GM19043 (cell line): ENCODE data around the gene HS6ST1.
"Not testable (repeated sequence)": the region's sequence is repeated elsewhere in the genome, so short reads cannot be mapped to it uniquely, and the experiment has no call there.

ENCODE experiments used
- ATAC-seq: cut with Tn5 transposase; IDR thresholded peaks from one replicate; pipeline ENCODE4 v1.9.1; 2021; ENCODE audit warnings: low read depth; ENCODE audit not compliant: unreplicated experiment

Gene HS6ST1

DNA sequence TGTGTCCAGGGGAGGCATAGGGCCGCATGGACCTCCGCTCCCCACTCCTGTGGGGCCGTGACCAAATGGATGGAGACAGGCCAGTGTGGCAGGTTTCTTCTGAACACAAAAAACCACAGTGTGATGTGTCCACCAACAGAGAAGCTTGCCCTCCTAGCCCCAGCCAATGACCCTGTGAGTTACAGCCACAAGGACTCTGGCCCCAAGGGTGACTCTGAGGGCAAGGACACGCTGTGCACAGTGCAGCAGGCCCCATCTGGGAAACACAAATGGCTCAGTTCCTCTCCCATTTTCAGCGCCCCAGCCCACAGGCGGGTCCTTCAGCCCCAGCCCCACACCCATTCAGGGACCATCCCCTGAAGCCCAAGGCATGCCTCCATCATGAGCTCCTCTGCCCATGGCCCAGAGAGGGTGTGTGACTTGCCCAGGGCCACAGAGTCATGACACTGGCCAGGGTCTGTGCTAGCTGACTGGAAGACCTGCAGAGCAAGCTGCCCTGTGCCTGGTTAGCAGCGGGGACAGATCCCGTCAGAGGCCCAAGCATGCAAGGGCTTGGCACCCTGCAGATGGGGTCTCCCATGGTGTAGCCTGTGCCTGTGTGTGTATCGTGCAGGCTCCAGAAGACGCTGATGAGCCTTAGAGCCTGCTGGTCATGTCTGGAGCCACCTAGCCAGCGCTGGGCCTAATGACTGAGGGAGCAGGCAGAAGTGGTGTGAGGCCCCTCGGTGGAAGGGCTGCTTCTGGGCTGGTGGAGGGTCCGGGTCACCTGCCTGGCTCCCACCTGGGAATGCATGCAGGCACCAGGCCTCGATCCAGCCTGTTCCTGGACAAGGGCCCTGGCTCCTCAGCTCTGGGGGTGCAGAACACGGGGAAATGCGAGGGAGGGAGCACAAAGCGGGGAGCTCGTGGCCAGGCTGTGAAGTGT is 47.7 kb downstream of the HS6ST1 start:
- no peak for ATAC-seq

DNA sequence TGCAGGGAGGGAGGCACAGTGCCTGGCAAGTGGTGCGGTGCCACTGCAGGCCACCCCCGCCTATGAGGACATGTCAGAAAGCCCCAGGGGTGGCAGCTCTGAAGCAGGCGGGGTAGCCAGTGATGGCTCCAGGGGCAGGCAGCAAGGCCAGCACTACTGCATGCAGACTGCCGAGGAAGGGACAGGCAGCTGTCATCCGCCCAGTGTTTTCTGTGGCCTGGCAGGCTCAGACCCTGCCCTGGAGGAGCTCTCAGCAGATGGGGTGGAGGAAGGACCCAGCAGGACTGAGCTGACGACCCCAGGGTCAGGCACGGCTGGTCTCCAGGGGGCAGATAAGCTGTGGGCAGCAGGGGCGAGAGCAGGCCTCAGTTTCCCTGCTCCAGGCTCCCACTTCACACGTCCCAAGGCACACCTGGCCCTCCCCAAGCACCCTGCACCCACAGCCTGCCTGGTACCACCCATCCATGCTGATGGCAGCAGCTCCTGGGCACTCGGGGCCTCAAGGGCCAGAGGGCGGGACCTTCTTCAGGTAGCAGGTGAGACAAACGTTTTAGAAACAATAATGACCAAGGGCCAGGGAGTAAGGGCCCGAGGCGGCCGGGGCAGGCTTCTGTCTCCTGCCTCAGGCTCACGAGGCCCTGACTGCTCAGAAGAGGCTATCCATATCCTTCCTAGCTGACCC is 48.5 kb downstream of the HS6ST1 start:
- no peak for ATAC-seq

DNA sequence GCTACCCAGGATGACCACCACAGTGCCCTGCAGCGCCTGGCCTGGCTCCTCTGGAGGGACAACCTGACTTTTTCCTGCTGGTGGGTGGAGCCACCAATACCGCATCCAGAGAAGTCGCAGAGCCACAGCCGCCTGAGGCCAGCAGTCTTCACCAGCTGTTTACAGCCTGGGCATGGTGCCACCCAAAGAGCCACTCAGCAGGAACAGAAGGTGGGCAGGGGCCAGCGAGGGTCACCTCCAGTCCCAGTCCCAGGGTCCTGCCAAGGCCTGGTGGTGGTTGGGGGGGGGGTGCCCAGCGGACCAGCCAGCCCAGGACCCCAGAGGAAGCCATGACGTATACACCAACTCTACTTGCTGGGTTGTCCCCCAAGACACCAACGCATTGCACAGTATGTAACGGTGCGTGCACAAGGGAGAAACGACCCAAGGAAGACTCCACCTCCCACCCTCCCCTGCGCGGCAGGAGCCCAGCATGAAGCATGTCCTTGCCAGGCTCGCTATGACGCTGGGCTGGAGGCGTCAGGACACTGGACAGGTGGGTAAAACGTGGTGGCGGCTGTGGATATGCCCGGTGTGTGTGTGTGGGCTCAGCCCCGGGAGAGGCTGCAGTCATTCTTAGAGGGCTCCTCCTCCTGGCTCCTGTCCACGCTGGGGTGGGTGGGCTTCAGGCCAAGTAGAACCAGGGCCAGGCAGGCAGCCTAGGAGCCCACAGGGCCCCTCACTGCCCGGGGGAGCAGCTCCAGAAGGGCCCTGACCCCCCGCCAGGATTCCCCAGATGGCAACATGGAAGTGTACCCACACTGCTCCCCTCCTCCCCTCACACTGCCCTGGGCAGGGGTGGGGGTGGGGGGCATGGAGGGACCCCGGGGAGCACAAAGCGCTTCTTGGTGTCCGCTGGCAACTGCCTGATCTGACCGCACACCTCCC is 49.3 kb downstream of the HS6ST1 start:
- no peak for ATAC-seq

DNA sequence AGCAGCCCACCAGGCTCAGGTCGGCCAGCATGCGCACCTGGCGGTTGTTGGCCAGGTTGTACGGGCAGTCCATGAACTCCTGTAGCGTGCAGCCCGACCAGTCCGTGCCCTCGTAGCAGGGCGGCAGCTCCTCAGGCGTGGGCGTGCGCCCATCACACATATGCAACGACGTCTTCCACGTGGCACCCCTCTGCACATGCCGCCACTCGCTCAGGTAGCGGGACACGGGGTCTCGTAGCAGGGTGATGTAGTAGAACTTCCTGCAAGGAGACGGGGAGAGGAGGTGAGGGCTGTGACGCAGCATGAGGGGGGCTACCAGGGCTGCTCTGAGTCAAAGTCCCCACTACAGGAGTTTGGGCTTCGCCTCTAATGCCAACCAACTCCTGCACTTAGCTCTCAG is 50.1 kb downstream of the HS6ST1 start:
- ATAC-seq, result not testable (repeated sequence)

DNA sequence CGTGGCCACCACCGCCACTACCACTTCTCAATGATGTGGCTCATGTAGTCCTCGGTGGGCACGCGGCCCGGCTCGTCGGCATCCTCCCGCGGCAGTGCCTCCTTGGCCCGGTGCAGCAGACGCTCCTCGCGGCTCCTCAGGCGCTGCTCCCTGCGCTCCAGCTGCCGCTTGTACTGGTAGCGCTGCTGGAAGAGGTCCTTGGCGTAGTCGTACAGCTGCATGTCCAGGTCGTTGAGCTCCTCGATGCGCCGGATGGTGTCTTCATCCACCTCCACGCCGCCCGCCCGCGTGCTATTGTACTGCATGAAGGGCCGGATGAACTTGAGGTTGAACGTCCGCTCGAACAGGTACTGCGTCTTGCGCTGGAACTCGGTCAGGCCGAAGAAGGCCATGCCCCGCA is 50.5 kb downstream of the HS6ST1 start:
- ATAC-seq, result not testable (repeated sequence)

DNA sequence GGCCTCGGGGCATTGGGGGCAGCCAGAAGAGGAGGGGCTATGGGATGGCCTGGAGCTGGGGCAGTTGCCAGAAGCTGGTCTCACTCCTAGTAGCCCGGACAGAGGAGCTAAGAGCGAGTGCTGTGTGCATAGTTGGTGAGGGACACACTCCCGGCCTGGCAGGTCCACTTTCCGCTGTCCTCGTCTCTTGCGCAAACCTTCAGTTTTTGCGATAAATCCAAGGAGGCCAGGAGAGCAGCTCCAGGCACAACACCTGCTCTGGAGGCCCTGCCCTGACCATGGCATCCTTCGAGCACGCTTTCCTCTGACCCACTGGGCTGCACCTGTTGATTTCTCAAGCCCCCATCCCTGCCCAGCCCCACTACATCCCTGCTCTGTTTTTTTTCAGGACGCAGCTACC is 51.0 kb downstream of the HS6ST1 start:
- ATAC-seq, result not testable (repeated sequence)

DNA sequence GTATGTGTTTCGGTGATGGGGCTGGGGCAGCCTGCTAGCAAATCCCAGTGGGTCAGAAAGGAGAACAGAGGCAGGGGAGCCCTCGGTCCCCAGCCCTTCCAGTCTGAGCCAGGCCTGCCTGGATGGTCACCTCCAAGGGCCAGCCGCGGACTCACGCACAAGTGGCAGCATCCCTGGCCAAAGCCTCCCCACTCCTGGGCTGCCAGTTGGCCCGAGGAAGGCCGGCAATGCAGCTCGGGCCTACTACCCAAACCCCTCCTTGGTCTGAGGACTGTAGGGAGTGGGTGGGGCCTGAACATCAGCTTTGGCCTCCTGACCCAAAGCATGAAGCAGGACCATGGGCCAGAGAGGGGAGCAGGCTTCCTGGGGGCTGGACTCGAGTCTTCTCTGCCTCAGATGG is 51.5 kb downstream of the HS6ST1 start:
- not testable (repeated sequence) for ATAC-seq

DNA sequence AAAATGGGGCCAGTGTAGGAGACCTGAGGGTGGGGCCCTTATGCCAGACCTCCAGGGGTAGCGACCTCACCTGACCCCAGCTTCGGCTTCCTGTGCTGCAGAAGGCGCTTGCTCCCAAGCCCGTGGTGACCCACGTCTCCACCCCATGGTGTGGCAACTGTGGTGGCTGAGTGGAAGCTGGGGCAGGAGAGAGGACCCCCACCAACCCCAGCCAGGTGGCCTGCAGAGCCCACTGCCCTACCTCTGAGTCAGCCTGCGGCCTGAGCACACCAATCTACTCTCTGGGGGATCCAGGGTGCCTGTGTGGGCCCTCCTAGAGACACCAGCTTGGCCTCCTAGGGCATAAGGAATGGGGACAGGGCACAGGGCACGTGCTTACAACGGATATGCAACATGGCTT is 52.2 kb downstream of the HS6ST1 start:
- ATAC-seq, result not testable (repeated sequence)

DNA sequence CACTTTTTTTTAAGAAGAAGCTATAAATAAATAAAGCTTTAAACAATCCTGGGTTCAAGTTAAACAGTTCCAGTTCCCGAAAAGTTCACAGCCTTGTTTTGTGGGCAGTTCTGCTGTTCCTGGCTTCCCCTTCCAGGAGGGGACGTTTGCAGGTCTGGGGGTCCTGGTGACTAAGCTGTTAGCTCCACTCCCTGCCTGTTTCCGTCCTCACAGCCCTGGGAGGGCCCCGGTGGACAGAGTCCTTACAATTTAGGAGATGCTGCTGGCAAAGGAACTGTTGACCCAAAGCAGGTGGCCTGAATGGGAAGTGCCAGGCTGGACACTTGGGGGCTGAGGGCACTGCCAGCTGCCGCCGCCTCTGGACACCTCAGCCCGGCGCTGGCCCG is 53.1 kb downstream of the HS6ST1 start:
- not testable (repeated sequence) for ATAC-seq

- ATAC-seq, result no peak
These were observed 53.6 kb downstream of the HS6ST1 start for GRCh38 chr2:128264881-128265607.

DNA sequence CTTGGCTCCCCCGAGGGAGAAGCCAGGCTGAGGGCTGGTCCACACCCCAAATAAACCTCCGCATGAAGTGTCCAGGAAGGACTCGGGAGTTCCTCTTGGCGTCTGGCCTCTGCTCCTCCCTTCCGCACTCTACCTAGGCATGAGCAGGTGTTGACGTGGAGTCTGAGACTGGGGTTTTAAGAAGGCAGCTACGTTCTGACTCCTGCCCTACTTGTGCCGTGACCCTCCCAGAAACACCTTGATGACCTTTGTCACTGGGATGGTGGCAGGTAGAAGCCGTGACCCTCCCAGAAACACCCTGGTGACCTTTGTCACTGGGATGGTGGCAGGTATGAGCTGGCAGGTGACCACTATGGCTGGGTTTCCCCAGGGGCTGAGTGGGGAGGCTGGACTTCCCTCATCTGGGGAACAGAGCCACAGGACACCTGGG is 54.8 kb downstream of the HS6ST1 start:
- ATAC-seq, result no peak

DNA sequence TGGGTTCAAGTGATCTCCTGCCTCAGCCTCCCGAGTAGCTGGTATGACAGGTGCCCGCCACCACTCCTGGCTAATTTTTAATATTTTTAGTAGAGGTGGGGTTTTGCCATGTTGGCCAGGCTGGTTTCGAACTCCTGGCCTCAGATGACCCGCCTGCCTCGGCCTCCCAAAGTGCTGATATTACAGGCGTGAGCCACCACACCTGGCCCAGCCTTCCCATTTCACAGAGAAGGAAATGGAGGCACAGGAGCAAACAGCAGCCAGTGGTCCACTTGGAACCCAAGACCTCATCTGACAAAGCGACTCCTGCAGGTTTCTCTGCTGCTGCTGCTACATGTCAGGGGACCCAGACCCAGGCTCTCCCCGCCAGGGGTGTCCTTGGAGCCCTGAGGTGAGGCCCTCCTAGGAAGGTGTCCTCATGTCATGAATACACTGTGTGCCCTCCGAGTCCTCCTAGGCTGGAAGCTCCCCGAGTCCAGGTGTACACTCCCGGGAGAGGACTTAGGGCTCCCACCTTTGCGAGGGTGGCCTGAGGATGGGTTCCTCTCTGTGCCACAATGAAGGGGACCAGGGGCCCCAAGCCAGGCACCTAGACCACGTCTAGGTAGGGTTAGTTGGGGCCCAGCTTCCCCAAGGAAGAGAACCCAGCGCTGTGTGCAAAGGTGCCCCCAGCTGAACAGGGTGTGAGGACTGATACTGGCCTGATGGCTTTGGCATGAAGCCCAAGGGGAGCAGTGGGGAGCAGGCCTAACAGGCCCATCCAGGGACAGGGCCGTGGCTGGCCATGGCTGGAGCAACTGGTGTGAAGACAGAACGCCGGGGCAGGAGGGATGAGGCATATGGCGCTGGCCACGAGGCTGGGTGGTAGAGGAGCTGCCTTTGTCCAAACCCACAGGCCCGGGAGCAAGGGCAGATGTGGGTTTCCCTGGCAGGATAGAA is 56.1 kb downstream of the HS6ST1 start:
- ATAC-seq, result no peak

DNA sequence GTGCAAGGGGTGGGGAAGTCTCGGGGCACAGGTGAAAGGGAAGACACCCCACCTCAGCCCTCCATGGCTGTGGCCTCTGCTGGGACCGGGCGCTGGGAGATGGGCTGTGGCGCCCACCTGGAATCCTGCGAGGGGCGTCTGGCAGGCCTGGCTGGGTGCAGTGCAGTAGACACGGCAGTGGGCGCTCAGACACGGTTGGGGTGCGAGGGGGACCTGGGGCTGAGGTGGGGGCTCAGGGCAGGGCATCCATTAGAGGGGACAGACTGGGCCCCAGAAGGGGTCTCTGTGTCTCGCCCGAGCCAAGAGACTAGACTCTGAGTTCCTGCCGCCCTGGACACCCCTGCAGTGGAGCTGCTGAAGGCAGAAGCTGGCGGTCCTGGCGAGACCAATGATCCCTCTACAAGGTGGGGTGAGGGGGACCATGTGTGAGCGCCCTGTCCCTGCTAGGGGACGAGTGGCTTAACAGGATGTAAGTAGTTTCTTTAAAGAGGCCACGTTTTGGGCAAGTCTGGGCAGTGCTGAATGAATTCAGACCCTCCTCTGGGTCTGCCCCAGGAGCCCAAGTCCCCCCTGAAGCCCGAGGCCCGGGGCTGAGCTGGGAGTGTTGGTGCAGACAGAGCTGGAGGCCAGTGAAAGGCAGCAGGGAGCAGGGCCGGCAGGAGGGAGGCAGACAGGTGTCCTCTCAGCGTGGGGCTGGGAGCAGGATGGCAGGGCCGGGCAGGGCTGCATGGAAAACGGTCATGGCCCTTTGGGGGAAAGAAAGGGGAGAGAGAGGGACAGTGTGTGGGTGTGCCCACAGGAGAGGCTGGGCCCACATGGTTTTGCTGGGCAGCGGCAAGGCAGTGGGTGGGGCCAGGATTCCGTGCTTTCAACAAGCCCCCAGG is 57.2 kb downstream of the HS6ST1 start:
- ATAC-seq, result no peak

- no peak for ATAC-seq
These were observed 58.2 kb downstream of the HS6ST1 start for GRCh38 chr2:128260239-128261138.

GRCh38 chr2:128259585-128259984 is 59.1 kb downstream of the HS6ST1 start:
- ATAC-seq, result no peak

DNA sequence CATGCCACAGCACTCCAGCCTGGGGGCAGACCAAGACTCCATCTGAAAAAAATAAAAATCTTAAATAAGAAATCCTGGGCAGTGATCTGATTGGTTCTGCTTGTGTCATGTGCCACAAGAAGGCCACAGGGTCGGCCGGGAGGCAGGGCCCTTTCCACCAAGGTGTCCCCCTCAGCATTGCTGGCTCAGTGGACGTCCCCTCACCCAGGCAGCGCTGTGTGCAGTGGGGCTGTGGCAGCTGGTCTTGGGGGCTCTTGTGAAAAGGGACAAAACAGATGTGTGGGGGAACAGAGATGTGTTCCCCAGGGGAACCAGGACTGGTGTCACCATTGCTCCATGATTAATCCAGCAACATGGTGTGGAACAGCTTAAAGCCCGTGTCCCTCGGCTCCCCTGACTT is 60.5 kb downstream of the HS6ST1 start:
- ATAC-seq, result no peak

DNA sequence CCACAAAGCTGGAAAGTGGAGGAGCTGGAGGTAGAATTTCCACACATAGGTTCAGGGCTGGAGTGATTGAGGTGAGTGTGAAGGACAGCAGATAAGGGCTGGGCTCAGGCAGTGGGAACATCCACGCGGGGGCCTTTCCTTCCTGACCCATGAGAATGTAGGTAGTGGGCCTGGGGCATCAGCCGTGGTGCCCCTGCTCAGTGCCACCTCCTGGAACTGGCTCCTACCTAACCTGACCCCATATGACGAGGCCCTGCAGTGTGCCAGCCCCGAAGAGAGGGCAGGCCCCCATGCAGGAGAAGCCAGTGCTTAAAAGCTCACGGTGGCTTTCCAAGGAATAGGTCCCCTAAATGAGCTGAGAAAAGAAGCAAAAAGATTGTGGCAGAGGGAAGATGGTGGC is 66.2 kb downstream of the HS6ST1 start:
- ATAC-seq, result no peak
